ENCODE results near the gene GID4. TPM values are rescaled to one million over a fixed set of nuclear protein-coding genes. Genes with fewer than 3 reads are reported as not detected.

GID4 gene
- total and polyA plus RNA-seq, 2 of the 13 experiments (the other 11 are each of a cell fraction or from before 2014, with no cell fraction given): 4.3 to 6.1 TPM

DNA sequence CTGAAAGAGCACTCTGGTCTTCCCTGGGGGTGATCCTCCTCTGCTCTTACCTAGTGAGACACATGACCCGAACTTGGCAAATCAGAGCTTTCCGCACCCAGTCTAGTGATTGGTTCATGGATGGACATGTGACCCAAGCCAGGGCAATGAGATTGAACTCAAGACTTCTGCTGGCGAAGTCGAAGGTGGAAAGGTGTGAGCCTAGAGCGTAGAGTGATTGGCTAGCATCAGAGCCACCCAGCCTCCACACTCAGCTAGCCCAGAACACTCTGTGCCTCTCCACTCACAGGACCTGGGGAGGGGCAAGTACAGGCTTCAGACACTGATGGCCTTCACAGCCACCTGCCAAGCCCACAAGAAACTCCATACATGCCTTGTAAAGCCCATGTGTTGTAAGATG lies 17.8 kb upstream of the GID4 start:
- Histone ChIP-seq H4K20me1 (ENCODE audit: insufficient read depth, low read length) (no peaks in the 10 kb centered on the region), H3K36me3 (replicated peaks in 1 of 2; ENCODE audit: control insufficient read depth in 1 of 2, insufficient read depth in 2 of 2, low read length in 2 of 2) (peaks cover 10 to 11% of the 10 kb centered on the region in 2 experiments; a peak in 4 of 5 replicates), H2AFZ (ENCODE audit: low read length) (no peak overlapping the region), H3K9me3 (ENCODE audit: low read length) (no peaks in the 10 kb centered on the region), H3K4me2 (ENCODE audit: low read depth, low read length) (no peak overlapping the region), H3K79me2 (ENCODE audit: insufficient read depth, low read length) (no peaks in the 10 kb centered on the region), H3K9ac (ENCODE audit: insufficient read depth, low read depth, low read length) (no peak overlapping the region), H3K4me3 (replicated peaks in 1 of 3; ENCODE audit: insufficient read depth in 1 of 3, low read depth in 2 of 3, low read length in 3 of 3) (no peak overlapping the region), H3K27me3 (ENCODE audit: control insufficient read depth in 1 of 2, insufficient read depth in 2 of 2, low read length in 2 of 2) (no peaks in the 10 kb centered on the region), H3K4me1 (ENCODE audit: insufficient read depth, low read length) (peaks cover 30% of the 10 kb centered on the region), H3K27ac (ENCODE audit: extremely low read length, insufficient read depth, low read length) (no peak overlapping the region)
- intact Hi-C loops (cut with micrococcal nuclease; ENCODE audit: unreplicated experiment) (no loop called here), in situ Hi-C loops (cut with HindIII; ENCODE audit: extremely low pct_ligation_motif_present, low pct_unique_long_range_greater_than_20kb) (loop anchor here (25.0 kb wide), 1 partner anchor 91 kb away; the partner anchor contains the start of gene MYO15A)
- CTCF ChIA-PET (ENCODE audit: low intra/inter-chr PET ratio, low total read pairs): no interaction called here
- WGBS (ENCODE audit: low lambda C conversion rate): 93% methylated on average over 5 of the region's 5 CpGs
- DNase-seq (ENCODE audit: low spot score) (no peak), ATAC-seq (no peak), FAIRE-seq (no peak)
- POLR2A ChIA-PET: no interaction called here
- no TSS peak for BruUV-seq (replicated peaks)
- TF ChIP-seq, protein P1, sequence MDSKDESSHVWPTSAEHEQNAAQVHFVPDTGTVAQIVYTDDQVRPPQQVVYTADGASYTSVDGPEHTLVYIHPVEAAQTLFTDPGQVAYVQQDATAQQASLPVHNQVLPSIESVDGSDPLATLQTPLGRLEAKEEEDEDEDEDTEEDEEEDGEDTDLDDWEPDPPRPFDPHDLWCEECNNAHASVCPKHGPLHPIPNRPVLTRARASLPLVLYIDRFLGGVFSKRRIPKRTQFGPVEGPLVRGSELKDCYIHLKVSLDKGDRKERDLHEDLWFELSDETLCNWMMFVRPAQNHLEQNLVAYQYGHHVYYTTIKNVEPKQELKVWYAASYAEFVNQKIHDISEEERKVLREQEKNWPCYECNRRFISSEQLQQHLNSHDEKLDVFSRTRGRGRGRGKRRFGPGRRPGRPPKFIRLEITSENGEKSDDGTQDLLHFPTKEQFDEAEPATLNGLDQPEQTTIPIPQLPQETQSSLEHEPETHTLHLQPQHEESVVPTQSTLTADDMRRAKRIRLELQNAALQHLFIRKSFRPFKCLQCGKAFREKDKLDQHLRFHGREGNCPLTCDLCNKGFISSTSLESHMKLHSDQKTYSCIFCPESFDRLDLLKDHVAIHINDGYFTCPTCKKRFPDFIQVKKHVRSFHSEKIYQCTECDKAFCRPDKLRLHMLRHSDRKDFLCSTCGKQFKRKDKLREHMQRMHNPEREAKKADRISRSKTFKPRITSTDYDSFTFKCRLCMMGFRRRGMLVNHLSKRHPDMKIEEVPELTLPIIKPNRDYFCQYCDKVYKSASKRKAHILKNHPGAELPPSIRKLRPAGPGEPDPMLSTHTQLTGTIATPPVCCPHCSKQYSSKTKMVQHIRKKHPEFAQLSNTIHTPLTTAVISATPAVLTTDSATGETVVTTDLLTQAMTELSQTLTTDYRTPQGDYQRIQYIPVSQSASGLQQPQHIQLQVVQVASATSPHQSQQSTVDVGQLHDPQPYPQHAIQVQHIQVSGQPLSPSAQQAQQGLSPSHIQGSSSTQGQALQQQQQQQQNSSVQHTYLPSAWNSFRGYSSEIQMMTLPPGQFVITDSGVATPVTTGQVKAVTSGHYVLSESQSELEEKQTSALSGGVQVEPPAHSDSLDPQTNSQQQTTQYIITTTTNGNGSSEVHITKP (CRISPR knock-in tag; IDR thresholded peaks at IDR 0.05; ENCODE audit: low read depth): no peak
- TF ChIP-seq, protein P2, sequence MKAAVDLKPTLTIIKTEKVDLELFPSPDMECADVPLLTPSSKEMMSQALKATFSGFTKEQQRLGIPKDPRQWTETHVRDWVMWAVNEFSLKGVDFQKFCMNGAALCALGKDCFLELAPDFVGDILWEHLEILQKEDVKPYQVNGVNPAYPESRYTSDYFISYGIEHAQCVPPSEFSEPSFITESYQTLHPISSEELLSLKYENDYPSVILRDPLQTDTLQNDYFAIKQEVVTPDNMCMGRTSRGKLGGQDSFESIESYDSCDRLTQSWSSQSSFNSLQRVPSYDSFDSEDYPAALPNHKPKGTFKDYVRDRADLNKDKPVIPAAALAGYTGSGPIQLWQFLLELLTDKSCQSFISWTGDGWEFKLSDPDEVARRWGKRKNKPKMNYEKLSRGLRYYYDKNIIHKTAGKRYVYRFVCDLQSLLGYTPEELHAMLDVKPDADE (CRISPR knock-in tag; IDR thresholded peaks at IDR 0.05): no peak
- TF ChIP-seq ZNF121 (CRISPR knock-in tag; IDR thresholded peaks at IDR 0.05) (no peak), KDM2A (CRISPR knock-in tag; IDR thresholded peaks at IDR 0.05; ENCODE audit: borderline replicate concordance, low read depth) (no peak), ZNF235 (CRISPR knock-in tag; IDR thresholded peaks at IDR 0.05; ENCODE audit: borderline replicate concordance) (no peak), JARID2 (CRISPR knock-in tag; IDR thresholded peaks at IDR 0.05; ENCODE audit: insufficient replicate concordance) (no peak), ZBTB21 (CRISPR knock-in tag; IDR thresholded peaks at IDR 0.05) (no peak), ZFP82 (CRISPR knock-in tag; IDR thresholded peaks at IDR 0.05; ENCODE audit: borderline replicate concordance) (no peak), CEBPB (IDR thresholded peaks at IDR 0.05; ENCODE audit: borderline replicate concordance, low read depth, low read length) (no peak), NFATC3 (CRISPR knock-in tag; IDR thresholded peaks at IDR 0.05) (no peak), FOSL2 (CRISPR knock-in tag; IDR thresholded peaks at IDR 0.05) (no peak)
- TF ChIP-seq, protein P3, sequence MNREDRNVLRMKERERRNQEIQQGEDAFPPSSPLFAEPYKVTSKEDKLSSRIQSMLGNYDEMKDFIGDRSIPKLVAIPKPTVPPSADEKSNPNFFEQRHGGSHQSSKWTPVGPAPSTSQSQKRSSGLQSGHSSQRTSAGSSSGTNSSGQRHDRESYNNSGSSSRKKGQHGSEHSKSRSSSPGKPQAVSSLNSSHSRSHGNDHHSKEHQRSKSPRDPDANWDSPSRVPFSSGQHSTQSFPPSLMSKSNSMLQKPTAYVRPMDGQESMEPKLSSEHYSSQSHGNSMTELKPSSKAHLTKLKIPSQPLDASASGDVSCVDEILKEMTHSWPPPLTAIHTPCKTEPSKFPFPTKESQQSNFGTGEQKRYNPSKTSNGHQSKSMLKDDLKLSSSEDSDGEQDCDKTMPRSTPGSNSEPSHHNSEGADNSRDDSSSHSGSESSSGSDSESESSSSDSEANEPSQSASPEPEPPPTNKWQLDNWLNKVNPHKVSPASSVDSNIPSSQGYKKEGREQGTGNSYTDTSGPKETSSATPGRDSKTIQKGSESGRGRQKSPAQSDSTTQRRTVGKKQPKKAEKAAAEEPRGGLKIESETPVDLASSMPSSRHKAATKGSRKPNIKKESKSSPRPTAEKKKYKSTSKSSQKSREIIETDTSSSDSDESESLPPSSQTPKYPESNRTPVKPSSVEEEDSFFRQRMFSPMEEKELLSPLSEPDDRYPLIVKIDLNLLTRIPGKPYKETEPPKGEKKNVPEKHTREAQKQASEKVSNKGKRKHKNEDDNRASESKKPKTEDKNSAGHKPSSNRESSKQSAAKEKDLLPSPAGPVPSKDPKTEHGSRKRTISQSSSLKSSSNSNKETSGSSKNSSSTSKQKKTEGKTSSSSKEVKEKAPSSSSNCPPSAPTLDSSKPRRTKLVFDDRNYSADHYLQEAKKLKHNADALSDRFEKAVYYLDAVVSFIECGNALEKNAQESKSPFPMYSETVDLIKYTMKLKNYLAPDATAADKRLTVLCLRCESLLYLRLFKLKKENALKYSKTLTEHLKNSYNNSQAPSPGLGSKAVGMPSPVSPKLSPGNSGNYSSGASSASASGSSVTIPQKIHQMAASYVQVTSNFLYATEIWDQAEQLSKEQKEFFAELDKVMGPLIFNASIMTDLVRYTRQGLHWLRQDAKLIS (CRISPR knock-in tag; IDR thresholded peaks at IDR 0.05): no peak
- TF ChIP-seq, protein P4, sequence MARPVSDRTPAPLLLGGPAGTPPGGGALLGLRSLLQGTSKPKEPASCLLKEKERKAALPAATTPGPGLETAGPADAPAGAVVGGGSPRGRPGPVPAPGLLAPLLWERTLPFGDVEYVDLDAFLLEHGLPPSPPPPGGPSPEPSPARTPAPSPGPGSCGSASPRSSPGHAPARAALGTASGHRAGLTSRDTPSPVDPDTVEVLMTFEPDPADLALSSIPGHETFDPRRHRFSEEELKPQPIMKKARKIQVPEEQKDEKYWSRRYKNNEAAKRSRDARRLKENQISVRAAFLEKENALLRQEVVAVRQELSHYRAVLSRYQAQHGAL (CRISPR knock-in tag; IDR thresholded peaks at IDR 0.05; ENCODE audit: not compliant biosample characterization): no peak

Measured in HepG2 (cell line).